GM23338 (cell line): ENCODE data around the gene PNP. TPM values are rescaled to one million over a fixed set of nuclear protein-coding genes. Genes with fewer than 3 reads are reported as not detected.

Experiments
- ATAC-seq: fragments of 200-7000 bp; cut with Tn5 transposase; 3 replicates; pipeline ENCODE4 v1.9.1; 2020
- DNase-seq: peaks from one replicate; pipeline ENCODE4 v3.0.0-alpha.2; 2015; ENCODE audit warnings: low spot score
- H2AFZ ChIP-seq: fragments of 200-600 bp; sonication (generic); 2 replicates; pipeline ENCODE4 v1.8.0; 2016; ENCODE audit warnings: antibody characterized with exemption, mild to moderate bottlenecking, moderate library complexity
- H3F3A ChIP-seq: fragments of 200-600 bp; sonication (generic); replicated peaks from 2 replicates; pipeline ENCODE4 v1.8.0; 2017; ENCODE audit warnings: antibody characterized with exemption, mixed run types, low read depth
- H3K27ac ChIP-seq: fragments of 200-600 bp; sonication (generic); 2 replicates; pipeline ENCODE4 v1.6.1; 2016; ENCODE audit warnings: low read depth
- H3K27me3 ChIP-seq: fragments of 200-600 bp; sonication (generic); 2 replicates; pipeline ENCODE4 v1.8.0; 2016; ENCODE audit warnings: mild to moderate bottlenecking, mixed run types, moderate library complexity; ENCODE audit not compliant: insufficient read depth
- H3K36me3 ChIP-seq: fragments of 200-600 bp; sonication (generic); 2 replicates; pipeline ENCODE4 v1.8.0; 2016; ENCODE audit warnings: mild to moderate bottlenecking; ENCODE audit not compliant: insufficient read depth
- H3K4me1 ChIP-seq: fragments of 200-600 bp; sonication (generic); 2 replicates; pipeline ENCODE4 v1.8.0; 2016; ENCODE audit warnings: mild to moderate bottlenecking, moderate library complexity; ENCODE audit not compliant: insufficient read depth
- H3K4me2 ChIP-seq: fragments of 200-600 bp; sonication (generic); 2 replicates; pipeline ENCODE4 v1.7.1; 2017; ENCODE audit warnings: mixed run types
- H3K4me3 ChIP-seq: fragments of 200-600 bp; sonication (generic); 2 replicates; pipeline ENCODE4 v1.6.1; 2016; ENCODE audit warnings: mixed run types
- H3K79me2 ChIP-seq: fragments of 200-600 bp; sonication (generic); replicated peaks from 2 replicates; pipeline ENCODE4 v1.8.0; 2017; ENCODE audit warnings: mild to moderate bottlenecking; ENCODE audit not compliant: insufficient read depth
- H3K9me2 ChIP-seq: fragments of 200-600 bp; sonication (generic); 2 replicates; pipeline ENCODE4 v1.8.0; 2017; ENCODE audit not compliant: insufficient read depth
- H4K20me1 ChIP-seq: fragments of 200-600 bp; sonication (generic); replicated peaks from 2 replicates; pipeline ENCODE4 v1.8.0; 2017; ENCODE audit warnings: mild to moderate bottlenecking; ENCODE audit not compliant: insufficient read depth
- H3K27ac Mint-ChIP-seq: 2 replicates; pipeline ENCODE4 v1.8.0; 2020; ENCODE audit warnings: inconsistent platforms, mild to moderate bottlenecking, moderate library complexity, mixed read lengths
- H3K27me3 Mint-ChIP-seq: 3 replicates; pipeline ENCODE4 v1.8.0; 2022; ENCODE audit warnings: low read depth, mild to moderate bottlenecking, moderate library complexity, mixed read lengths, inconsistent platforms; ENCODE audit not compliant: insufficient read depth, poor library complexity
- H3K36me3 Mint-ChIP-seq: 3 replicates; pipeline ENCODE4 v1.8.0; 2021; ENCODE audit warnings: low read depth, mild to moderate bottlenecking, inconsistent platforms, moderate library complexity, mixed read lengths
- H3K4me1 Mint-ChIP-seq: 3 replicates; pipeline ENCODE4 v1.8.0; 2020; ENCODE audit warnings: mild to moderate bottlenecking, inconsistent platforms, mixed read lengths
- H3K4me3 Mint-ChIP-seq: 3 replicates; pipeline ENCODE4 v1.8.0; 2021; ENCODE audit warnings: moderate library complexity, mild to moderate bottlenecking, inconsistent platforms, mixed read lengths
- H3K9me3 Mint-ChIP-seq: 3 replicates; pipeline ENCODE4 v1.8.0; 2020; ENCODE audit warnings: moderate library complexity, mild to moderate bottlenecking, inconsistent platforms, mixed read lengths
- CREB1 ChIP-seq: fragments of 250-450 bp; sonication (Bioruptor Pico); IDR thresholded peaks from 2 replicates; pipeline ENCODE4 v1.5.0; 2020; ENCODE audit warnings: low read depth, mild to moderate bottlenecking, moderate library complexity
- EZH2 ChIP-seq: fragments of 200-600 bp; sonication (generic); IDR thresholded peaks from one replicate; pipeline ENCODE4 v1.8.0; 2017; ENCODE audit warnings: antibody characterized with exemption, mild to moderate bottlenecking, low read depth; ENCODE audit not compliant: unreplicated experiment
- EZH2phosphoT487 ChIP-seq: fragments of 200-600 bp; sonication (generic); IDR thresholded peaks from one replicate; pipeline ENCODE4 v1.8.1; 2018; ENCODE audit warnings: antibody characterized with exemption; ENCODE audit not compliant: unreplicated experiment
- JUNB ChIP-seq: IDR thresholded peaks from one replicate; pipeline ENCODE4 v1.6.1; 2016; ENCODE audit warnings: antibody characterized with exemption; ENCODE audit not compliant: unreplicated experiment
- NANOG ChIP-seq: IDR thresholded peaks from 2 replicates; pipeline ENCODE4 v1.6.1; 2016; ENCODE audit warnings: antibody characterized with exemption, borderline replicate concordance
- POLR2AphosphoS5 ChIP-seq: IDR thresholded peaks from 2 replicates; pipeline ENCODE4 v1.6.1; 2016; ENCODE audit warnings: antibody characterized with exemption, low read depth
- STAT1 ChIP-seq: IDR thresholded peaks from one replicate; pipeline ENCODE4 v1.6.1; 2016; ENCODE audit warnings: antibody characterized with exemption; ENCODE audit not compliant: unreplicated experiment
- ZNF114 ChIP-seq: fragments of 250-450 bp; sonication (Bioruptor Pico); IDR thresholded peaks from 2 replicates; pipeline ENCODE4 v1.5.0; 2020; ENCODE audit warnings: mild to moderate bottlenecking, moderate library complexity
- ZNF331 ChIP-seq: fragments of 250-450 bp; sonication (Bioruptor Pico); IDR thresholded peaks from 2 replicates; pipeline ENCODE4 v1.5.0; 2020; ENCODE audit warnings: low read depth, mild to moderate bottlenecking, moderate library complexity
- polyA plus RNA-seq: library from polyadenylated mRNA; unstranded; fragments of >200 nt; fragmentation: Nextera tagmentation; extraction: Ambion mirVana; gene quantifications from 2 replicates; pipeline ENCODE4 v1.2.1, GENCODE V29; 2016
- total RNA-seq: library from RNA; depleted of rRNA; stranded (reverse); fragments of >200 nt; shearing (Covaris generic); gene quantifications from 2 replicates; pipeline ENCODE4 v1.2.3, GENCODE V29; 2014
- TF ChIP-seq, protein P1 (sequence below): IDR thresholded peaks from 2 replicates; pipeline ENCODE4 v1.6.1; 2016; ENCODE audit warnings: antibody characterized with exemption
- TF ChIP-seq, protein P2 (sequence below): IDR thresholded peaks from one replicate; pipeline ENCODE4 v1.6.1; 2018; ENCODE audit warnings: antibody characterized with exemption; ENCODE audit not compliant: unreplicated experiment
- TF ChIP-seq, protein P3 (sequence below): fragments of 250-450 bp; sonication (Bioruptor Pico); IDR thresholded peaks from 2 replicates; pipeline ENCODE4 v1.5.0; 2020; ENCODE audit warnings: mild to moderate bottlenecking, moderate library complexity
- TF ChIP-seq, protein P4 (sequence below), 2 experiments: fragments of 200-600 bp in 1 of 2; sonication (generic) in 1 of 2; conservative IDR thresholded peaks; 2 replicates each; pipeline versions ENCODE4 v1.5.1 to v1.6.1; 2016 to 2017; ENCODE audit warnings: antibody characterized with exemption in 2 of 2, low read depth in 2 of 2, mild to moderate bottlenecking in 2 of 2, moderate library complexity in 1 of 2

PNP gene
- total and polyA plus RNA-seq, 2 experiments from 2014 or later, result 60.7 to 102 TPM

DNA sequence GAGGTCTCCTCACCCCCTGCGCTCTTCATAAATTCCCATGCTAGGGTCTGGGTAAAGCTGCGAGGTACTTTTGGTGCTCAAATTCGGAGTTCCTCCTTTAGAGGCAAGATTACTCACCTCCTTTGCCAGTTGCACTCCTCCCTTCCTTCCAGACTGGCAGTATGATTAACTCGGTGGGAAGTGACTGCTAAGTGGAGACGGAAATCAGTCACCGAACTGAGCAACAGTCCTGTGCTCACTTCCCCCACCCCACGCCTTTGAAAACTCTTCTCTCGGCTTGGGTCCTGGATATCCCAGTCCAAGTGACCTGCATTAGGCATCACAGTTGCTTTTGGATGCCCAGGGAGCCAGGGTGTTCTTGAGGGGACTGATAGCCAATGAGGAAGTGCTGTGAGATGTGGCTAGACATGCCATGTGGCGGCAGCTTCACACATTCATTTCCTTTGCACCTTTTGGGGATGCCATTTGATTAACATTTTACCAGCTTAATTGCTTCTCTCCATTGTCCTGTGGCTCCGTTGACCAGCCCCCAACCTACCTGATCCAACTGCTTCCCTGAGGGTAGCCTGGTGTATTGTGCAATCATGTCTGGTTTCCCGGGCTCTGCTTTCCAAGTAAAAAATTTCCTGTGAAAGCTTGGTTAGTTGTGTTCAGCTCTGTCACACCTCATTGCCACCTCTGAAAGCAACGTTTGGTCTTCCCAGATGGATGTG is 840 bp downstream of the PNP start:
- H3F3A ChIP-seq, result peaks cover 14% of the 10 kb centered on the region; the same call in 1 of the 2 replicates
- H3K4me3 ChIP-seq, result peak overlapping the region; percentile 91
- DNase-seq, result peak; percentile 48
- peaks cover 14% of the 10 kb centered on the region for H3K27me3 Mint-ChIP-seq
- peak overlapping the region; percentile 98 for H3K4me2 ChIP-seq
- H3K36me3 ChIP-seq, result peaks cover 21% of the 10 kb centered on the region; the same call in 1 of the 2 replicates
- no peak for TF ChIP-seq CREB1 (CRISPR knock-in tag)
- no peak for TF ChIP-seq STAT1
- no peak for TF ChIP-seq ZNF331
- no peak for TF ChIP-seq JUNB
- no peak for TF ChIP-seq EZH2phosphoT487
- no peak for TF ChIP-seq POLR2AphosphoS5
- no peak for TF ChIP-seq NANOG
- TF ChIP-seq, protein P1, sequence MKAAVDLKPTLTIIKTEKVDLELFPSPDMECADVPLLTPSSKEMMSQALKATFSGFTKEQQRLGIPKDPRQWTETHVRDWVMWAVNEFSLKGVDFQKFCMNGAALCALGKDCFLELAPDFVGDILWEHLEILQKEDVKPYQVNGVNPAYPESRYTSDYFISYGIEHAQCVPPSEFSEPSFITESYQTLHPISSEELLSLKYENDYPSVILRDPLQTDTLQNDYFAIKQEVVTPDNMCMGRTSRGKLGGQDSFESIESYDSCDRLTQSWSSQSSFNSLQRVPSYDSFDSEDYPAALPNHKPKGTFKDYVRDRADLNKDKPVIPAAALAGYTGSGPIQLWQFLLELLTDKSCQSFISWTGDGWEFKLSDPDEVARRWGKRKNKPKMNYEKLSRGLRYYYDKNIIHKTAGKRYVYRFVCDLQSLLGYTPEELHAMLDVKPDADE, result no peak
- TF ChIP-seq, protein P2, sequence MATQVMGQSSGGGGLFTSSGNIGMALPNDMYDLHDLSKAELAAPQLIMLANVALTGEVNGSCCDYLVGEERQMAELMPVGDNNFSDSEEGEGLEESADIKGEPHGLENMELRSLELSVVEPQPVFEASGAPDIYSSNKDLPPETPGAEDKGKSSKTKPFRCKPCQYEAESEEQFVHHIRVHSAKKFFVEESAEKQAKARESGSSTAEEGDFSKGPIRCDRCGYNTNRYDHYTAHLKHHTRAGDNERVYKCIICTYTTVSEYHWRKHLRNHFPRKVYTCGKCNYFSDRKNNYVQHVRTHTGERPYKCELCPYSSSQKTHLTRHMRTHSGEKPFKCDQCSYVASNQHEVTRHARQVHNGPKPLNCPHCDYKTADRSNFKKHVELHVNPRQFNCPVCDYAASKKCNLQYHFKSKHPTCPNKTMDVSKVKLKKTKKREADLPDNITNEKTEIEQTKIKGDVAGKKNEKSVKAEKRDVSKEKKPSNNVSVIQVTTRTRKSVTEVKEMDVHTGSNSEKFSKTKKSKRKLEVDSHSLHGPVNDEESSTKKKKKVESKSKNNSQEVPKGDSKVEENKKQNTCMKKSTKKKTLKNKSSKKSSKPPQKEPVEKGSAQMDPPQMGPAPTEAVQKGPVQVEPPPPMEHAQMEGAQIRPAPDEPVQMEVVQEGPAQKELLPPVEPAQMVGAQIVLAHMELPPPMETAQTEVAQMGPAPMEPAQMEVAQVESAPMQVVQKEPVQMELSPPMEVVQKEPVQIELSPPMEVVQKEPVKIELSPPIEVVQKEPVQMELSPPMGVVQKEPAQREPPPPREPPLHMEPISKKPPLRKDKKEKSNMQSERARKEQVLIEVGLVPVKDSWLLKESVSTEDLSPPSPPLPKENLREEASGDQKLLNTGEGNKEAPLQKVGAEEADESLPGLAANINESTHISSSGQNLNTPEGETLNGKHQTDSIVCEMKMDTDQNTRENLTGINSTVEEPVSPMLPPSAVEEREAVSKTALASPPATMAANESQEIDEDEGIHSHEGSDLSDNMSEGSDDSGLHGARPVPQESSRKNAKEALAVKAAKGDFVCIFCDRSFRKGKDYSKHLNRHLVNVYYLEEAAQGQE, result no peak
- TF ChIP-seq, protein P3, sequence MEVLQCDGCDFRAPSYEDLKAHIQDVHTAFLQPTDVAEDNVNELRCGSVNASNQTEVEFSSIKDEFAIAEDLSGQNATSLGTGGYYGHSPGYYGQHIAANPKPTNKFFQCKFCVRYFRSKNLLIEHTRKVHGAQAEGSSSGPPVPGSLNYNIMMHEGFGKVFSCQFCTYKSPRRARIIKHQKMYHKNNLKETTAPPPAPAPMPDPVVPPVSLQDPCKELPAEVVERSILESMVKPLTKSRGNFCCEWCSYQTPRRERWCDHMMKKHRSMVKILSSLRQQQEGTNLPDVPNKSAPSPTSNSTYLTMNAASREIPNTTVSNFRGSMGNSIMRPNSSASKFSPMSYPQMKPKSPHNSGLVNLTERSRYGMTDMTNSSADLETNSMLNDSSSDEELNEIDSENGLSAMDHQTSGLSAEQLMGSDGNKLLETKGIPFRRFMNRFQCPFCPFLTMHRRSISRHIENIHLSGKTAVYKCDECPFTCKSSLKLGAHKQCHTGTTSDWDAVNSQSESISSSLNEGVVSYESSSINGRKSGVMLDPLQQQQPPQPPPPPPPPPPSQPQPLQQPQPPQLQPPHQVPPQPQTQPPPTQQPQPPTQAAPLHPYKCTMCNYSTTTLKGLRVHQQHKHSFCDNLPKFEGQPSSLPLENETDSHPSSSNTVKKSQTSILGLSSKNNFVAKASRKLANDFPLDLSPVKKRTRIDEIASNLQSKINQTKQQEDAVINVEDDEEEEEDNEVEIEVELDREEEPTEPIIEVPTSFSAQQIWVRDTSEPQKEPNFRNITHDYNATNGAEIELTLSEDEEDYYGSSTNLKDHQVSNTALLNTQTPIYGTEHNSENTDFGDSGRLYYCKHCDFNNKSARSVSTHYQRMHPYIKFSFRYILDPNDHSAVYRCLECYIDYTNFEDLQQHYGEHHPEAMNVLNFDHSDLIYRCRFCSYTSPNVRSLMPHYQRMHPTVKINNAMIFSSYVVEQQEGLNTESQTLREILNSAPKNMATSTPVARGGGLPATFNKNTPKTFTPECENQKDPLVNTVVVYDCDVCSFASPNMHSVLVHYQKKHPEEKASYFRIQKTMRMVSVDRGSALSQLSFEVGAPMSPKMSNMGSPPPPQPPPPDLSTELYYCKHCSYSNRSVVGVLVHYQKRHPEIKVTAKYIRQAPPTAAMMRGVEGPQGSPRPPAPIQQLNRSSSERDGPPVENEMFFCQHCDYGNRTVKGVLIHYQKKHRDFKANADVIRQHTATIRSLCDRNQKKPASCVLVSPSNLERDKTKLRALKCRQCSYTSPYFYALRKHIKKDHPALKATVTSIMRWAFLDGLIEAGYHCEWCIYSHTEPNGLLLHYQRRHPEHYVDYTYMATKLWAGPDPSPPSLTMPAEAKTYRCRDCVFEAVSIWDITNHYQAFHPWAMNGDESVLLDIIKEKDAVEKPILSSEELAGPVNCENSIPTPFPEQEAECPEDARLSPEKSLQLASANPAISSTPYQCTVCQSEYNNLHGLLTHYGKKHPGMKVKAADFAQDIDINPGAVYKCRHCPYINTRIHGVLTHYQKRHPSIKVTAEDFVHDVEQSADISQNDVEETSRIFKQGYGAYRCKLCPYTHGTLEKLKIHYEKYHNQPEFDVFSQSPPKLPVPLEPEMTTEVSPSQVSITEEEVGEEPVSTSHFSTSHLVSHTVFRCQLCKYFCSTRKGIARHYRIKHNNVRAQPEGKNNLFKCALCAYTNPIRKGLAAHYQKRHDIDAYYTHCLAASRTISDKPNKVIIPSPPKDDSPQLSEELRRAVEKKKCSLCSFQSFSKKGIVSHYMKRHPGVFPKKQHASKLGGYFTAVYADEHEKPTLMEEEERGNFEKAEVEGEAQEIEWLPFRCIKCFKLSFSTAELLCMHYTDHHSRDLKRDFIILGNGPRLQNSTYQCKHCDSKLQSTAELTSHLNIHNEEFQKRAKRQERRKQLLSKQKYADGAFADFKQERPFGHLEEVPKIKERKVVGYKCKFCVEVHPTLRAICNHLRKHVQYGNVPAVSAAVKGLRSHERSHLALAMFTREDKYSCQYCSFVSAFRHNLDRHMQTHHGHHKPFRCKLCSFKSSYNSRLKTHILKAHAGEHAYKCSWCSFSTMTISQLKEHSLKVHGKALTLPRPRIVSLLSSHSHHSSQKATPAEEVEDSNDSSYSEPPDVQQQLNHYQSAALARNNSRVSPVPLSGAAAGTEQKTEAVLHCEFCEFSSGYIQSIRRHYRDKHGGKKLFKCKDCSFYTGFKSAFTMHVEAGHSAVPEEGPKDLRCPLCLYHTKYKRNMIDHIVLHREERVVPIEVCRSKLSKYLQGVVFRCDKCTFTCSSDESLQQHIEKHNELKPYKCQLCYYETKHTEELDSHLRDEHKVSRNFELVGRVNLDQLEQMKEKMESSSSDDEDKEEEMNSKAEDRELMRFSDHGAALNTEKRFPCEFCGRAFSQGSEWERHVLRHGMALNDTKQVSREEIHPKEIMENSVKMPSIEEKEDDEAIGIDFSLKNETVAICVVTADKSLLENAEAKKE (CRISPR knock-in tag), result no peak
- no peak for TF ChIP-seq EZH2
- TF ChIP-seq, protein P4, sequence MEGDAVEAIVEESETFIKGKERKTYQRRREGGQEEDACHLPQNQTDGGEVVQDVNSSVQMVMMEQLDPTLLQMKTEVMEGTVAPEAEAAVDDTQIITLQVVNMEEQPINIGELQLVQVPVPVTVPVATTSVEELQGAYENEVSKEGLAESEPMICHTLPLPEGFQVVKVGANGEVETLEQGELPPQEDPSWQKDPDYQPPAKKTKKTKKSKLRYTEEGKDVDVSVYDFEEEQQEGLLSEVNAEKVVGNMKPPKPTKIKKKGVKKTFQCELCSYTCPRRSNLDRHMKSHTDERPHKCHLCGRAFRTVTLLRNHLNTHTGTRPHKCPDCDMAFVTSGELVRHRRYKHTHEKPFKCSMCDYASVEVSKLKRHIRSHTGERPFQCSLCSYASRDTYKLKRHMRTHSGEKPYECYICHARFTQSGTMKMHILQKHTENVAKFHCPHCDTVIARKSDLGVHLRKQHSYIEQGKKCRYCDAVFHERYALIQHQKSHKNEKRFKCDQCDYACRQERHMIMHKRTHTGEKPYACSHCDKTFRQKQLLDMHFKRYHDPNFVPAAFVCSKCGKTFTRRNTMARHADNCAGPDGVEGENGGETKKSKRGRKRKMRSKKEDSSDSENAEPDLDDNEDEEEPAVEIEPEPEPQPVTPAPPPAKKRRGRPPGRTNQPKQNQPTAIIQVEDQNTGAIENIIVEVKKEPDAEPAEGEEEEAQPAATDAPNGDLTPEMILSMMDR (conservative IDR thresholded peaks at IDR 0.05; ENCODE audit: low read depth in 2 of 2), result no peak
- TF ChIP-seq ZNF114 (CRISPR knock-in tag), result no peak
- peaks cover 19% of the 10 kb centered on the region for H3K4me1 ChIP-seq
- H3K9me2 ChIP-seq, result no peaks in the 10 kb centered on the region
- peaks cover 40% of the 10 kb centered on the region for H3K79me2 ChIP-seq
- 0 out of 2 replicates have a peak overlapping the region, but pooled peaks have one; percentile 70 for H3K27ac ChIP-seq
- H4K20me1 ChIP-seq, result peaks cover 3% of the 10 kb centered on the region
- no peaks in the 10 kb centered on the region for H3K9me3 Mint-ChIP-seq
- peak; percentile 14 for ATAC-seq
- peak overlapping the region; percentile 99 for H3K4me3 Mint-ChIP-seq
- peak overlapping the region; percentile 98 for H3K27ac Mint-ChIP-seq
- H3K36me3 Mint-ChIP-seq, result peaks cover 39% of the 10 kb centered on the region
- H3K27me3 ChIP-seq, result no peaks in the 10 kb centered on the region
- H3K4me1 Mint-ChIP-seq, result peaks cover 20% of the 10 kb centered on the region; the same call in 2 of the 3 replicates
- H2AFZ ChIP-seq, result peak overlapping the region; percentile 93
